Glutamatergic neuron (in vitro differentiated cells): ENCODE measurements around the gene CEND1. TPM values are rescaled to one million over a fixed set of nuclear protein-coding genes. Genes with fewer than 3 reads are reported as not detected.

ENCODE experiments used
- DNase-seq: peaks from one replicate; pipeline ENCODE4 v3.0.0; 2022
- H3K27ac Mint-ChIP-seq: one replicate; pipeline ENCODE4 v1.8.0; 2020; ENCODE audit warnings: mild to moderate bottlenecking, mixed read lengths, inconsistent platforms; ENCODE audit not compliant: unreplicated experiment
- H3K27me3 Mint-ChIP-seq: one replicate; pipeline ENCODE4 v1.8.0; 2020; ENCODE audit warnings: mild to moderate bottlenecking, moderate library complexity, mixed read lengths, inconsistent platforms; ENCODE audit not compliant: unreplicated experiment
- H3K36me3 Mint-ChIP-seq: one replicate; pipeline ENCODE4 v1.8.0; 2020; ENCODE audit warnings: mild to moderate bottlenecking, mixed read lengths, inconsistent platforms; ENCODE audit not compliant: unreplicated experiment
- H3K4me1 Mint-ChIP-seq: one replicate; pipeline ENCODE4 v1.8.0; 2020; ENCODE audit warnings: mild to moderate bottlenecking, low read depth, mixed read lengths, inconsistent platforms; ENCODE audit not compliant: unreplicated experiment
- H3K4me3 Mint-ChIP-seq: one replicate; pipeline ENCODE4 v1.8.0; 2020; ENCODE audit warnings: mild to moderate bottlenecking, mixed read lengths, inconsistent platforms; ENCODE audit not compliant: unreplicated experiment
- H3K9me3 Mint-ChIP-seq: one replicate; pipeline ENCODE4 v1.8.0; 2020; ENCODE audit warnings: mild to moderate bottlenecking, moderate library complexity, mixed read lengths, inconsistent platforms; ENCODE audit not compliant: unreplicated experiment
- CTCF ChIP-seq: fragments of 200-600 bp; sonication (generic); IDR thresholded peaks from one replicate; pipeline ENCODE4 v1.5.0; 2021; ENCODE audit not compliant: partially characterized antibody, unreplicated experiment
- total RNA-seq: library from RNA; stranded (reverse); fragmentation: NEBNext Ultra II Directional; extraction: Animal tissue kit (Norgen Biotek cat#: 25700); gene quantifications from one replicate; pipeline ENCODE4 v1.2.1, GENCODE V29; 2021; ENCODE audit not compliant: unreplicated experiment

CEND1 gene
- total RNA-seq, 1 donor from 2014 or later: 58.7 TPM

GRCh38 chr11:818396-819128, 28.7 kb upstream of the CEND1 start, which contains the start of gene PNPLA2:
Gene PNPLA2 (plus strand): TSS chr11:818914. CDS start chr11:819719, 805 bp downstream.
- H3K4me1 Mint-ChIP-seq: no peaks in the 10 kb centered on the region
- no peak for TF ChIP-seq CTCF
- no peaks in the 10 kb centered on the region for H3K36me3 Mint-ChIP-seq
- DNase-seq: no peak
- H3K27me3 Mint-ChIP-seq: peaks cover 8% of the 10 kb centered on the region
- H3K9me3 Mint-ChIP-seq: no peaks in the 10 kb centered on the region
- H3K4me3 Mint-ChIP-seq: peak within 1 kb of the TSS; percentile 81
- no peak within 1 kb of the TSS for H3K27ac Mint-ChIP-seq

GRCh38 chr11:816433-816779, 26.5 kb upstream of the CEND1 start:
- peak; percentile 17 for DNase-seq

GRCh38 chr11:815675-816432, 26.0 kb upstream of the CEND1 start:
- no peaks in the 10 kb centered on the region for H3K36me3 Mint-ChIP-seq
- TF ChIP-seq CTCF: no peak
- H3K27me3 Mint-ChIP-seq: peaks cover 4% of the 10 kb centered on the region
- no peak for DNase-seq
- peaks cover 7% of the 10 kb centered on the region for H3K4me1 Mint-ChIP-seq
- H3K4me3 Mint-ChIP-seq: no peak overlapping the region
- H3K9me3 Mint-ChIP-seq: peaks cover 4% of the 10 kb centered on the region
- no peak overlapping the region for H3K27ac Mint-ChIP-seq

More at GRCh38 chr11:816433-816779, 26.5 kb upstream of the CEND1 start:
- H3K27ac Mint-ChIP-seq: no peak overlapping the region
- TF ChIP-seq CTCF: no peak
- H3K36me3 Mint-ChIP-seq: no peaks in the 10 kb centered on the region
- H3K4me1 Mint-ChIP-seq: peaks cover 2% of the 10 kb centered on the region
- peaks cover under 1% of the 10 kb centered on the region for H3K9me3 Mint-ChIP-seq
- H3K27me3 Mint-ChIP-seq: peaks cover 4% of the 10 kb centered on the region
- no peak overlapping the region for H3K4me3 Mint-ChIP-seq

- no peak overlapping the region for H3K4me3 Mint-ChIP-seq
- H3K27ac Mint-ChIP-seq: no peak overlapping the region
- DNase-seq: peak; percentile 14
- peaks cover 11% of the 10 kb centered on the region for H3K4me1 Mint-ChIP-seq
- no peak for TF ChIP-seq CTCF
- H3K36me3 Mint-ChIP-seq: no peaks in the 10 kb centered on the region
- H3K9me3 Mint-ChIP-seq: peaks cover 5% of the 10 kb centered on the region
- peaks cover 9% of the 10 kb centered on the region for H3K27me3 Mint-ChIP-seq
Observed at GRCh38 chr11:813456-814096, 23.7 kb upstream of the CEND1 start.
